Left lung (tissue), 10 donors: ENCODE results near the gene TCF7L2. TPM values are rescaled to one million over a fixed set of nuclear protein-coding genes. Genes with fewer than 3 reads are reported as not detected.

ENCODE experiments used
- ATAC-seq: fragments of 200-7000 bp; cut with Tn5 transposase; one replicate; pipeline ENCODE4 v1.9.1; 2020; ENCODE audit warnings: moderate library complexity
- DNase-seq, 4 donors: peaks; one replicate each; pipeline ENCODE4 v3.0.0-alpha.2; 2013 to 2020
- H3K27ac ChIP-seq, 2 donors: fragments of 200-600 bp; sonication (generic) in 1 of 2; one replicate each; pipeline versions ENCODE4 v1.5.0 to v1.8.0; 2020 to 2021
- H3K27me3 ChIP-seq, 2 donors: fragments of 200-600 bp; sonication (generic) in 1 of 2; one replicate each; pipeline versions ENCODE4 v1.5.0 to v1.8.0; 2020 to 2021
- H3K36me3 ChIP-seq, 2 donors: fragments of 200-600 bp; sonication (generic) in 1 of 2; one replicate each; pipeline versions ENCODE4 v1.5.0 to v1.8.0; 2020 to 2021
- H3K4me1 ChIP-seq, 2 donors: fragments of 200-600 bp; one replicate each; pipeline ENCODE4 v1.8.0; 2021
- H3K4me3 ChIP-seq, 2 donors: fragments of 200-600 bp; sonication (generic) in 1 of 2; one replicate each; pipeline versions ENCODE4 v1.5.0 to v1.8.0; 2020 to 2021; ENCODE audit warnings: mild to moderate bottlenecking in 1 of 2
- H3K9me3 ChIP-seq, 2 donors: fragments of 200-600 bp; sonication (generic) in 1 of 2; one replicate each; pipeline versions ENCODE4 v1.5.0 to v1.8.0; 2020 to 2021
- intact Hi-C, 2 donors: fragments of 100-400 bp; cut with DNase I; formaldehyde crosslinking; loops; one replicate each; pipeline versions ENCODE4 v1.11.2 to v1.14.2; 2022
- polyA plus RNA-seq, 6 donors: library from polyadenylated mRNA; unstranded; fragments of 120-200 nt; gene quantifications; one replicate each; pipeline ENCODE4 v1.2.1, GENCODE V29; 2013; ENCODE audit not compliant: insufficient read length in 6 of 6
- total RNA-seq, 2 donors: library from RNA; stranded (reverse); fragmentation: NEBNext Ultra II Directional; extraction: Animal tissue kit (Norgen Biotek cat#: 25700); gene quantifications; one replicate each; pipeline ENCODE4 v1.2.1, GENCODE V29; 2021
- TF ChIP-seq, protein P1 (sequence below), 2 donors: fragments of 200-600 bp; sonication (generic) in 1 of 2; IDR thresholded peaks; one replicate each; pipeline versions ENCODE4 v1.5.0 to v1.8.0; 2021; ENCODE audit warnings: antibody characterized with exemption in 2 of 2
- donor health status: DM: no; HTN: yes; CAD: no.
- donor health status: DM: no; HTN: no; CAD: no.

The TCF7L2 gene
- total and polyA plus RNA-seq, 8 donors, result 25.1 to 54.9 (median 53.0) TPM

GRCh38 chr10:113128450-113129070 lies 178.5 kb downstream of the TCF7L2 start:
- Histone ChIP-seq H3K27me3 (peaks cover 0 to 16% of the 10 kb centered on the region in 2 donors), H3K27ac (no peak overlapping the region), H3K9me3 (no peaks in the 10 kb centered on the region), H3K36me3 (no peaks in the 10 kb centered on the region), H3K4me3 (no peak overlapping the region), H3K4me1 (peaks cover 8 to 43% of the 10 kb centered on the region in 2 donors)
- DNase-seq (no peak), ATAC-seq (no peak)
- intact Hi-C loops, result loop anchor here in 1 of 2 donors (10.0 kb wide), 2 partner anchors 174 to 404 kb away; partner anchors contain the start of gene TCF7L2
- TF ChIP-seq, protein P1, sequence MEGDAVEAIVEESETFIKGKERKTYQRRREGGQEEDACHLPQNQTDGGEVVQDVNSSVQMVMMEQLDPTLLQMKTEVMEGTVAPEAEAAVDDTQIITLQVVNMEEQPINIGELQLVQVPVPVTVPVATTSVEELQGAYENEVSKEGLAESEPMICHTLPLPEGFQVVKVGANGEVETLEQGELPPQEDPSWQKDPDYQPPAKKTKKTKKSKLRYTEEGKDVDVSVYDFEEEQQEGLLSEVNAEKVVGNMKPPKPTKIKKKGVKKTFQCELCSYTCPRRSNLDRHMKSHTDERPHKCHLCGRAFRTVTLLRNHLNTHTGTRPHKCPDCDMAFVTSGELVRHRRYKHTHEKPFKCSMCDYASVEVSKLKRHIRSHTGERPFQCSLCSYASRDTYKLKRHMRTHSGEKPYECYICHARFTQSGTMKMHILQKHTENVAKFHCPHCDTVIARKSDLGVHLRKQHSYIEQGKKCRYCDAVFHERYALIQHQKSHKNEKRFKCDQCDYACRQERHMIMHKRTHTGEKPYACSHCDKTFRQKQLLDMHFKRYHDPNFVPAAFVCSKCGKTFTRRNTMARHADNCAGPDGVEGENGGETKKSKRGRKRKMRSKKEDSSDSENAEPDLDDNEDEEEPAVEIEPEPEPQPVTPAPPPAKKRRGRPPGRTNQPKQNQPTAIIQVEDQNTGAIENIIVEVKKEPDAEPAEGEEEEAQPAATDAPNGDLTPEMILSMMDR (IDR thresholded peaks at IDR 0.05), result no peak

DNA sequence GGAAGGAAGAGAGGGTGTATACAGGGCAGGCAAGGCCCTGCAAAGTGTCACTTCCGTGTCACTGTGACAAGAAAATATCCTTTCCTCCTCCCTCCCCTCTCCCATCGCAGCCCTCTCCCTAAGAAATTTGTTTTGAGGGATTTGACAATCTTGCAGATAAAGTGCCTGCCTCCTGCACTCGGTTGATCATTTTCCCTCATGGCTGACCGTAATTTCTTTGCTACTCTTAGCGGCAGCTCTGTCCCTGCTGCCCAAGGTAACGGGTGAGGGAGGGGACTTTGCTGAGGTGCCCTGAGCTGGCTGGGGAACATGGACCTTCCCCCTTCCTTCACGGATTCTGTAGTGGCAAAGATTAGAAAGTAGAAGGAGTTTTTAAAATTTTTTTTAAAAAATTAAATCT lies 179.1 kb downstream of the TCF7L2 start:
- DNase-seq (no peak), ATAC-seq (no peak)
- TF ChIP-seq, protein P1 (IDR thresholded peaks at IDR 0.05), result no peak
- intact Hi-C loops, result loop anchor here in 1 of 2 donors (10.0 kb wide), 2 partner anchors 174 to 404 kb away; partner anchors contain the start of gene TCF7L2
- Histone ChIP-seq H3K36me3 (no peaks in the 10 kb centered on the region), H3K4me1 (peaks cover 8 to 45% of the 10 kb centered on the region in 2 donors), H3K4me3 (no peak overlapping the region), H3K9me3 (no peaks in the 10 kb centered on the region), H3K27ac (no peak overlapping the region), H3K27me3 (peaks cover 0 to 16% of the 10 kb centered on the region in 2 donors)

DNA sequence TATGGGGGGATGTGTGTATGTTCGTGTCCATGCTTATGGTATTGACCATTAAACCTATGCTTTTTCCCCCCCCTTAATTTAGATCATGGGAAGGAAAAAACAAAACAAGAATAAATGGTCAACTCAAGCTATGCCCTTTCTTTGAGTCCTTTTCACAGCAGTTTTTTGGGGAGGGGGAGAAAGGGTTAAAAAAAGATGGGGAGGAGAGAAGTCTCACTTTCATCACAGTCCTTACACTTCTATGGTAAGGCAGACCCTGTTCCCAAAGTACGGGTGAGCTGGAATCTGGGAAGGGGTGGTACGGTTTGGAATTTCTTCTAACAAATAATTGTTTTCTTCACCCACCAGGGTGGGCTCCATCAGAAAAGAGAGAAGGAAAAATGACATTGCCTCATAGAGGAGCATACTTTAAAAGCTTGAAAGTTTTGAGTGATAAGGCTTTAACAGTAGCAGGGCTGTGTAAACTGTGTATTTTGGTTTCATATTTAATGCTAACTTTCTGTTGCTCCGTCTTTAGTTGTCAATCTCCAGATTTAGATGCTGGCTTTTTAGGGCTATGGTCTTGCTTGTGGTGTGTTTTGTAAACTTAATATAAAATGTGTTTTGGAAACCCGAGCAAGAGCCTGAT lies 180.1 kb downstream of the TCF7L2 start:
- Histone ChIP-seq H3K4me3 (no peak overlapping the region), H3K36me3 (no peaks in the 10 kb centered on the region), H3K27me3 (peaks cover 0 to 16% of the 10 kb centered on the region in 2 donors), H3K27ac (no peak overlapping the region), H3K9me3 (no peaks in the 10 kb centered on the region), H3K4me1 (peaks cover 8 to 45% of the 10 kb centered on the region in 2 donors)
- TF ChIP-seq, protein P1 (IDR thresholded peaks at IDR 0.05), result no peak
- ATAC-seq (no peak), DNase-seq (no peak)
- intact Hi-C loops, result no loop called here

GRCh38 chr10:113131613-113132261 lies 181.7 kb downstream of the TCF7L2 start:
- ATAC-seq, result no peak
- no peak overlapping the region for H3K4me3 ChIP-seq
- DNase-seq, result peak in 1 of 4 donors; percentile 42
- intact Hi-C loops, result no loop called here
- TF ChIP-seq, protein P1 (IDR thresholded peaks at IDR 0.05), result no peak
- H3K9me3 ChIP-seq, result no peaks in the 10 kb centered on the region
- peaks cover 8 to 38% of the 10 kb centered on the region in 2 donors for H3K4me1 ChIP-seq
- H3K27ac ChIP-seq, result no peak overlapping the region
- peaks cover 0 to 4% of the 10 kb centered on the region in 2 donors for H3K27me3 ChIP-seq
- H3K36me3 ChIP-seq, result no peaks in the 10 kb centered on the region

DNA sequence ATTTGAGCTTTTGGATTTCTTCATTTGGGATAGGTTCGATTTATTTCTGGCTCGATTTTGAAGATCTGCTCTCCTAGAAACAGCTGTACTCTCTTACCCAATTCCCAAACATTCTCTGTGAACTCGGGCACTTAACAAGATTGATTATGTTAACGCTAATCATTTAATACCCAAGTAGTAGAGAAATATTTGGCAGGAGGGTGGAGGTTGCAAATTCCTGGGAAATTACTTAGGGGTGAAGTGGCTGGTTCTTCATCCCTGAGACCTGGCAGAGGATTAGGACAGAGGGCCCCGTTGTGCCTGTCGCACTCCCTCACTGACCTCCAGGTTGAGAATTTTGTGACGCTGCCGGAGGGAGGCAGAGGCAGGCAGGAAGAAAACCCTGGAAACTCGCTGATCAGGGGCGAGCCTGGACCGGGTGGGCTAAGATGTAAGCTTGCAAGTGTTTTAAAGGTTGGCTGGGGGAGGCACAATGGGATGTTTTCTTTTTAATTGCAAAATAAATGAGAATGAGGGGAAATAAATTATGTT lies 182.6 kb downstream of the TCF7L2 start:
- TF ChIP-seq, protein P1 (IDR thresholded peaks at IDR 0.05), result no peak
- no peak overlapping the region for H3K4me3 ChIP-seq
- intact Hi-C loops, result no loop called here
- ATAC-seq (peak; percentile 18), DNase-seq (peak in 1 of 4 donors; percentile 30)
- H3K27ac ChIP-seq, result no peak overlapping the region
- no peaks in the 10 kb centered on the region for H3K27me3 ChIP-seq
- H3K36me3 ChIP-seq, result no peaks in the 10 kb centered on the region
- H3K4me1 ChIP-seq, result peaks cover 8 to 29% of the 10 kb centered on the region in 2 donors
- H3K9me3 ChIP-seq, result no peaks in the 10 kb centered on the region
